GM19099 (cell line): ENCODE measurements around the gene WASL.

Source experiments
- POLR2A ChIP-seq: IDR thresholded peaks from 3 replicates; pipeline ENCODE4 v1.6.1; 2011; ENCODE audit warnings: low read depth; ENCODE audit not compliant: insufficient read length; ENCODE audit errors: extremely low read depth

WASL gene

GRCh38 chr7:123773481-123773880, 24.7 kb upstream of the WASL start:
- TF ChIP-seq POLR2A: no peak

DNA sequence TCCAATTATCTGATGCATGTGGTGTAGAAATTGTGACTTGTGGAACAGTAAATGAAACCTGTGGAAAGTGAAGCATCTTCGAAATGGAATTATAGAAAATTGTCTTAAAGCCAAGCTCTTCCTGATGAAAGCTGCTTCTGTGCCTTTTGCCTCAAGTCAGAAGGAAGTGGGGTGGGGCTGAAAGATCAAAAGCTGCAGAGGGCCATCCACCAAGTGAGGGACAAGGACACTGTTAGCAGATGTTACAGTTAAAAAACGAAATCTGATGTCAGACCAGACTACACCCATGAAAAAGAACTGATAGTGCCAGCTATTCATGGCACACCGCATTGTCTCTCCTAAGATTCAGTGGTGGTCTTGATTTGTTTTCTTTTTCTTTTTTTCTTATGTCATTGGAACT, 23.8 kb upstream of the WASL start:
- TF ChIP-seq POLR2A: no peak

DNA sequence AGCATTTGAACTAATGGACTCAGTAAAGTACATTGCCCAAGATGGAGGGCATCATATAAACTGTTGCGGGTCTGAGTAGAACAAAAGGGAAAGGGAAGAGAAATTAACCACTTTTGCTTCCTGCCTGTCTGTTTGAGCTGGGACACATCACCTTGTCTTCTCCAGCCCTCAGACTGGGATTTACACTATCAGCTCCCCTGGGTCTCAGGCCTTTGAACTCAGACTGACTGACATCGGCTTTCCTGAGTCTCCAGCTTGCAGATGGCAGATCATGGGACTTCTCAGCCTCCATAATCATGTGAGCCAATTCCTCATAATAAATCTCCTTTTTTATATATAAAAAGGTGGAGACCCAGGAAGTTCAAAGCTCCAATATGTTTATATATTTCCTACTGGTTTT, 23.0 kb upstream of the WASL start:
- no peak for TF ChIP-seq POLR2A

DNA sequence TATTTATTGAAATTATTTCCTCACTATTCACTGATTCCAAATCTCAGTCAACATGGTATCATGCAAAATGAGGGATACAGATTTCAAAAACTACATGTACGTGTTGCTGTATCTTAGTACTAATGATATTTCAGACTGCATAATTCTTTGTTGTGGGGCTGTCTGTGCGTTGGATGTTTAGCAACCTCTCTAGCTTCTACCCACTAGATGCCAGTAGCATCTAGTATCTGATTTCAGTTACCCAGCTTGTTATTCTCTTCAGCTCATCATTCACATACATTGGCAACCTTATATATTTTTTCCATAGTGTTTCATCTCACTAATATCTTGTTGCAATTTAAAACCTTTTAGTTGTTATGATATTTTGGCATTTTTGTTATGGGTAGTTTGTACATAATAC, 22.5 kb upstream of the WASL start:
- no peak for TF ChIP-seq POLR2A

DNA sequence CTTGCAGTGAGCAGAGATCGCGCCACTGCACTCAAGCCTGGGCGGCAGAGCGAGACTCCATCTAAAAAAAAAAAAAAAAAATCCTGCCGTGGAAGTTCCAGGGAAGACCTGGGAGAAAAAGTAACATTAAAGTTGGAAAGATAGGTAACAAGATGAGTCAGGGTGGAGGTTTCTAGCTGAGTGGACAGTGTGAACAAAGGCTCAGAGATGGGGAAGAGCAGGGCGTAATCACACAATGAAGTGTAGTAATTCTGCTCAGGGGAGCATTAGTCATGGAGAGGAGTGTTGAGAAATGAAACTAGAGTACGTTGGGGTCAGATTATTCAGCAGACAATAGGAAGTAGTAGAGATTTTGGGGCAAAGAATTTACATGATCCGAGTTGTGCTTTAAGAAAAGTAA, 21.6 kb upstream of the WASL start:
- TF ChIP-seq POLR2A: no peak

- no peak for TF ChIP-seq POLR2A
Observed at GRCh38 chr7:123769371-123769770, 20.6 kb upstream of the WASL start.

DNA sequence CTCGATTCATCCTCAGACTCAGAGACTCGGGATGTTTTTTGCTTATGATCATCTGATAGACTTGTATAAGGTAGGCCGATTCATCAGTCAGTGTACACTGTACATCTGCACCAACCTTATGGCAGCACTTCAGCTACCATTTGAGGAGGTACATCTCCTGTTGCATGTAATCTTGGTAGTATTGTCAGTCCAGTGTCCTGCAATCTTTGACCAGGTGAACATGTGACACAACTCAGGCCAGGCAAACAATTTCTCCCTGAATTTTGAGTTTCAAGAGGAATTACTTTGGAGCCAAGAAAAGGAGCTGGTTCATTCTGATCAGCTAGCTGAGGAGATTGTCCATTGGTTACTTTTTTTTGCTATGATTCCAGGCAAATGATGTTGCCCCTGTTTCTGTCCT, 19.7 kb upstream of the WASL start:
- no peak for TF ChIP-seq POLR2A

- TF ChIP-seq POLR2A: no peak
Observed at GRCh38 chr7:123763191-123763661, 14.4 kb upstream of the WASL start.

DNA sequence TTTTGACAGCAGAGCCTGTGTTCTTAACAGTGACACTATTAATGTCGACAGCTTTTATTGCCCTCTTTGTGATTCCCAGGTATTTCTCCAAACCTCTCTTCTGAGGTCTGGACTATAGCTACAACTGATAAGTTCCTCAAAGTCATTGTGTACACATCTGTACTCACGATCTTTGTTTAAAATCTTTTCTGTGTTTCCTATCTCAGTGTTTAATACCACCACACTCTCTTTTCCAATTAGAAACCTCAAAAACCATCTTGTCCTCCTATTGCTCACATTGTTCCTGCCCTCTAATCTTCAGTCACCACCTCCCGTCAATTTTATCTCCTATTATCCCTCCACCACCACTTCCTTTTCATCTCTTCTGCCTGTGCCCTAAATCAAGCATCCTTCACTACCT, 12.9 kb upstream of the WASL start:
- no peak for TF ChIP-seq POLR2A

DNA sequence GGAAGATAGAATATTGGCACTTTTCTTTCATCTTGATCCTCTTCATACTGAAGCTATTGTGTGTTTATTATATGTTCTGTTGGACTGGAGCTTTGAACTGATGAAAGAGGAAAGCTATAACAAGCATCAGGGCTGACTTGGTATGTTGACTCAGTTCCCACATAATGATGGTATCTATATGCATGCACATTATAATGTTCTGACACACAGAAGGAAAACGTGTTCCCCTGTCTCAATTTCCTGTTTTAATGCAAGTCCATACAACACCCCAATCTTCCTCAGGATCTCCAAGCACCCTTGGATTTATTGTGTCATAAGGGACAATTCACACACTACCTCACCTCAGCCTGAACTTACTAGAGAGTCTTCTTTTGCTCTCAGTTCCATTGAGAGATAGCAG, 8.3 kb upstream of the WASL start:
- no peak for TF ChIP-seq POLR2A

- no peak for TF ChIP-seq POLR2A
Observed at GRCh38 chr7:123755338-123755737, 6.5 kb upstream of the WASL start.

- TF ChIP-seq POLR2A: no peak
Observed at GRCh38 chr7:123754271-123754871, 5.6 kb upstream of the WASL start.

DNA sequence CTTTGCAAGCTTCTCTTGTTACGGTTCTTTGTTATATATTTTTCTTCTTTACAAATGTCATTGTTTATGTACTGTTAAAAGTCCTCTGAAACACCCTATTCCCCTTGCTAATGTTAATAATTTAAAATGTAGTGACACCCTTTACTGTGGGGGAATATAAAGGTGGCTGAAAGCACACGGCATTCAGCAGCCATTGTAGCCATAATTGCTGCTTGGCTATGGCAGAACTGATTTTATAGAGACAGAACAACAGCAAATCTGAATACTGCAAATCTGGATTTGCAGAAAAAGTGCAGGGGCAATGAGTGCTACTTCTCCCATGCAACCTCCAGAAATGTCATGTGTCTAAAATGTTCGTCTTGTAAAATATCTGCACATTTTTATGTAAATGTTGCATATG, 3.7 kb upstream of the WASL start:
- no peak for TF ChIP-seq POLR2A

DNA sequence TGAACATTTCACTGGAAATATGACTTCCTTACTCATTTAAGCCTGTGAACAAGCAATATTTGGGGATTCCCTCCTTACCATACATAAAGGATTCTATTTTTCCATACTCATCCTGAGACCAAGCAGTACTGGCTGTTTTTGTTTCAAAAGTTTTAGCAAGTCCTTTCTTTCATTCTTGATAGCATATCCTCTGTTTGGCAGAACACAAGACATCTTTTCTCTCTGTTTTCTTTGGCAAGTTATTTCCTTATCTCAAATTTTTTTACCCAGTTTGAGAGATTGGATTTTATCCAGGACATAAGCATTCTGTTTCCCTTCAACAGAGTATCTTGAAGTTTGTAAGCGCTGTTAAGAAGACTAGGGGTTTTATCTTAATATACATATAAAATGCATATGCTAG, 3.0 kb upstream of the WASL start:
- no peak for TF ChIP-seq POLR2A

- no peak for TF ChIP-seq POLR2A
Observed at GRCh38 chr7:123750389-123751230, 1.8 kb upstream of the WASL start.

GRCh38 chr7:123749537-123749857, 694 bp upstream of the WASL start:
- TF ChIP-seq POLR2A: no peak
